ENCODE results near the gene ZCCHC2. TPM values are rescaled to one million over a fixed set of nuclear protein-coding genes. Genes with fewer than 3 reads are reported as not detected.

Gene ZCCHC2
- total and polyA plus RNA-seq, 9 donors = 6.0 to 9.8 (median 7.6) TPM

- peaks cover 7% of the 10 kb centered on the region for H3K36me3 ChIP-seq (ENCODE audit: control insufficient read depth, insufficient read depth, low read length)
- DNase-seq = no peak
- H3K9me3 ChIP-seq (replicated peaks; ENCODE audit: control insufficient read depth, low read depth, low read length) = no peaks in the 10 kb centered on the region
- WGBS (ENCODE audit: insufficient coverage) = 100% methylated on average over 2 of the region's 4 CpGs
- H3K4me1 ChIP-seq (ENCODE audit: control insufficient read depth, insufficient read depth, low read length) = peaks cover 3% of the 10 kb centered on the region
- no peaks in the 10 kb centered on the region for H3K27me3 ChIP-seq (ENCODE audit: control insufficient read depth, insufficient read depth, low read length)
- no peak overlapping the region for H3K4me3 ChIP-seq (ENCODE audit: low read length)
- no peak overlapping the region for H3K27ac ChIP-seq (ENCODE audit: low read length)
Observed at GRCh38 chr18:62537946-62538345, 15.1 kb downstream of the ZCCHC2 start.

- no peaks in the 10 kb centered on the region for H3K27me3 ChIP-seq (ENCODE audit: control insufficient read depth, insufficient read depth, low read length)
- H3K27ac ChIP-seq (ENCODE audit: low read length) = no peak overlapping the region
- H3K4me3 ChIP-seq (ENCODE audit: low read length) = no peak overlapping the region
- WGBS (ENCODE audit: insufficient coverage) = no CpG with 5 or more reads among the region's 3 CpGs
- no peak for DNase-seq
- H3K4me1 ChIP-seq (ENCODE audit: control insufficient read depth, insufficient read depth, low read length) = peaks cover 3% of the 10 kb centered on the region
- no peaks in the 10 kb centered on the region for H3K9me3 ChIP-seq (replicated peaks; ENCODE audit: control insufficient read depth, low read depth, low read length)
- peaks cover 16% of the 10 kb centered on the region for H3K36me3 ChIP-seq (ENCODE audit: control insufficient read depth, insufficient read depth, low read length)
Observed at GRCh38 chr18:62538881-62539280, 16.1 kb downstream of the ZCCHC2 start.

GRCh38 chr18:62539284-62540165, 16.7 kb downstream of the ZCCHC2 start:
- H3K27me3 ChIP-seq (ENCODE audit: control insufficient read depth, insufficient read depth, low read length) = no peaks in the 10 kb centered on the region
- no peak overlapping the region for H3K4me3 ChIP-seq (ENCODE audit: low read length)
- WGBS (ENCODE audit: insufficient coverage) = 100% methylated on average over 5 of the region's 11 CpGs
- H3K36me3 ChIP-seq (ENCODE audit: control insufficient read depth, insufficient read depth, low read length) = peaks cover 17% of the 10 kb centered on the region
- H3K27ac ChIP-seq (ENCODE audit: low read length) = no peak overlapping the region
- no peak for DNase-seq
- no peaks in the 10 kb centered on the region for H3K9me3 ChIP-seq (replicated peaks; ENCODE audit: control insufficient read depth, low read depth, low read length)
- peaks cover 3% of the 10 kb centered on the region for H3K4me1 ChIP-seq (ENCODE audit: control insufficient read depth, insufficient read depth, low read length)

- DNase-seq = no peak
- no peak overlapping the region for H3K4me3 ChIP-seq (ENCODE audit: low read length)
- 90% methylated on average over 7 of the region's 7 CpGs for WGBS (ENCODE audit: insufficient coverage)
- H3K36me3 ChIP-seq (ENCODE audit: control insufficient read depth, insufficient read depth, low read length) = peaks cover 29% of the 10 kb centered on the region
- no peak overlapping the region for H3K27ac ChIP-seq (ENCODE audit: low read length)
- no peaks in the 10 kb centered on the region for H3K9me3 ChIP-seq (replicated peaks; ENCODE audit: control insufficient read depth, low read depth, low read length)
- H3K27me3 ChIP-seq (ENCODE audit: control insufficient read depth, insufficient read depth, low read length) = no peaks in the 10 kb centered on the region
- H3K4me1 ChIP-seq (ENCODE audit: control insufficient read depth, insufficient read depth, low read length) = no peaks in the 10 kb centered on the region
Observed at GRCh38 chr18:62543021-62543420, 20.2 kb downstream of the ZCCHC2 start.

GRCh38 chr18:62545098-62545497, 22.3 kb downstream of the ZCCHC2 start:
- H3K27me3 ChIP-seq (ENCODE audit: control insufficient read depth, insufficient read depth, low read length) = no peaks in the 10 kb centered on the region
- 96% methylated on average over 3 of the region's 4 CpGs for WGBS (ENCODE audit: insufficient coverage)
- no peaks in the 10 kb centered on the region for H3K9me3 ChIP-seq (replicated peaks; ENCODE audit: control insufficient read depth, low read depth, low read length)
- peak; percentile 59 for DNase-seq
- no peaks in the 10 kb centered on the region for H3K4me1 ChIP-seq (ENCODE audit: control insufficient read depth, insufficient read depth, low read length)
- H3K36me3 ChIP-seq (ENCODE audit: control insufficient read depth, insufficient read depth, low read length) = peaks cover 31% of the 10 kb centered on the region
- no peak overlapping the region for H3K4me3 ChIP-seq (ENCODE audit: low read length)
- no peak overlapping the region for H3K27ac ChIP-seq (ENCODE audit: low read length)

GRCh38 chr18:62549755-62550154, 26.9 kb downstream of the ZCCHC2 start:
- no peak for DNase-seq
- no peaks in the 10 kb centered on the region for H3K4me1 ChIP-seq (ENCODE audit: control insufficient read depth, insufficient read depth, low read length)
- no peaks in the 10 kb centered on the region for H3K27me3 ChIP-seq (ENCODE audit: control insufficient read depth, insufficient read depth, low read length)
- H3K27ac ChIP-seq (ENCODE audit: low read length) = no peak overlapping the region
- 83% methylated on average over 2 of the region's 5 CpGs for WGBS (ENCODE audit: insufficient coverage)
- peaks cover 33% of the 10 kb centered on the region for H3K36me3 ChIP-seq (ENCODE audit: control insufficient read depth, insufficient read depth, low read length)
- H3K4me3 ChIP-seq (ENCODE audit: low read length) = no peak overlapping the region
- no peaks in the 10 kb centered on the region for H3K9me3 ChIP-seq (replicated peaks; ENCODE audit: control insufficient read depth, low read depth, low read length)

- Histone ChIP-seq H3K4me3 (ENCODE audit: low read length) (no peak overlapping the region), H3K27me3 (ENCODE audit: control insufficient read depth, insufficient read depth, low read length) (no peaks in the 10 kb centered on the region), H3K9me3 (replicated peaks; ENCODE audit: control insufficient read depth, low read depth, low read length) (no peaks in the 10 kb centered on the region), H3K4me1 (ENCODE audit: control insufficient read depth, insufficient read depth, low read length) (no peaks in the 10 kb centered on the region), H3K27ac (ENCODE audit: low read length) (no peak overlapping the region), H3K36me3 (ENCODE audit: control insufficient read depth, insufficient read depth, low read length) (peaks cover 33% of the 10 kb centered on the region)
- no peak for DNase-seq
- WGBS (ENCODE audit: insufficient coverage) = 90% methylated on average over 4 of the region's 9 CpGs
Observed at GRCh38 chr18:62550746-62551145, 27.9 kb downstream of the ZCCHC2 start.

- no peak overlapping the region for H3K27ac ChIP-seq (ENCODE audit: low read length)
- no peaks in the 10 kb centered on the region for H3K9me3 ChIP-seq (replicated peaks; ENCODE audit: control insufficient read depth, low read depth, low read length)
- no peaks in the 10 kb centered on the region for H3K4me1 ChIP-seq (ENCODE audit: control insufficient read depth, insufficient read depth, low read length)
- no peak for DNase-seq
- H3K36me3 ChIP-seq (ENCODE audit: control insufficient read depth, insufficient read depth, low read length) = peaks cover 34% of the 10 kb centered on the region
- H3K4me3 ChIP-seq (ENCODE audit: low read length) = no peak overlapping the region
- H3K27me3 ChIP-seq (ENCODE audit: control insufficient read depth, insufficient read depth, low read length) = no peaks in the 10 kb centered on the region
- 77% methylated on average over 2 of the region's 4 CpGs for WGBS (ENCODE audit: insufficient coverage)
Observed at GRCh38 chr18:62551972-62552513, 29.2 kb downstream of the ZCCHC2 start.

GRCh38 chr18:62554061-62554815, 31.4 kb downstream of the ZCCHC2 start:
- WGBS (ENCODE audit: insufficient coverage) = 75% methylated on average over 1 of the region's 6 CpGs
- Histone ChIP-seq H3K36me3 (ENCODE audit: control insufficient read depth, insufficient read depth, low read length) (peaks cover 34% of the 10 kb centered on the region), H3K27ac (ENCODE audit: low read length) (no peak overlapping the region)

GRCh38 chr18:62555135-62555534, 32.3 kb downstream of the ZCCHC2 start:
- Histone ChIP-seq H3K36me3 (ENCODE audit: control insufficient read depth, insufficient read depth, low read length) (peaks cover 34% of the 10 kb centered on the region), H3K4me3 (ENCODE audit: low read length) (no peak overlapping the region), H3K9me3 (replicated peaks; ENCODE audit: control insufficient read depth, low read depth, low read length) (no peaks in the 10 kb centered on the region), H3K27ac (ENCODE audit: low read length) (no peak overlapping the region), H3K27me3 (ENCODE audit: control insufficient read depth, insufficient read depth, low read length) (no peaks in the 10 kb centered on the region), H3K4me1 (ENCODE audit: control insufficient read depth, insufficient read depth, low read length) (no peaks in the 10 kb centered on the region)
- DNase-seq = no peak
- no CpG with 5 or more reads among the region's 3 CpGs for WGBS (ENCODE audit: insufficient coverage)

More at GRCh38 chr18:62554061-62554815, 31.4 kb downstream of the ZCCHC2 start:
- no peaks in the 10 kb centered on the region for H3K27me3 ChIP-seq (ENCODE audit: control insufficient read depth, insufficient read depth, low read length)
- H3K4me3 ChIP-seq (ENCODE audit: low read length) = no peak overlapping the region
- no peaks in the 10 kb centered on the region for H3K9me3 ChIP-seq (replicated peaks; ENCODE audit: control insufficient read depth, low read depth, low read length)
- DNase-seq = no peak
- H3K4me1 ChIP-seq (ENCODE audit: control insufficient read depth, insufficient read depth, low read length) = no peaks in the 10 kb centered on the region

Data from muscle of leg (tissue), 11 donors.